ENCODE data around the gene GNE.
A peak's percentile ranks its signal among the peaks of the same experiment; 100 is the strongest.
"Not testable (repeated sequence)": the region's sequence is repeated elsewhere in the genome, so short reads cannot be mapped to it uniquely, and the experiment has no call there.

The GNE gene

DNA sequence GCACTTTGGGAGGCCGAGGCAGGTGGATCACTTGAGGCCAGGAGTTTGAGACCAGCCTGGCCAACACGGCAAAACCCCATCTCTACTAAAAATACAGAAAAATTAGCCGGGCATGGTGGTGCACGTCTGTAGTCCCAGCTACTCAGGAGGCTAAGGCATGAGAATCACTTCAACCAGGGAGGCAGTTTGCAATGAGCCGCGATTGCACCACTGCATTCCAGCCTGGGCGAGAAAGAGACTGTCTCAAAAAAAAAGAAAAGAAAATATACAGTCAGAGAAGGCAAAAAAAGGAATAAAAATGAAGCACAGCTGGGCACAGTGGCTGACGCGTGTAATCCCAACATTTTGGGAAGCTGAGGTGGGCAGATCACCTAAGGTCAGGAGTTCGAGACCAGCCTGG is 81.8 kb downstream of the GNE start:
- DNase-seq: peak; percentile 65 to 77
- not testable (repeated sequence) for H3K27me3 ChIP-seq (ENCODE audit: insufficient read depth, low read length); H4K8ac ChIP-seq (ENCODE audit: low read depth, low read length); H3K18ac ChIP-seq (ENCODE audit: low read length); H4K12ac ChIP-seq (ENCODE audit: low read depth, low read length); H3K14ac ChIP-seq (ENCODE audit: low read length); H3K9me3 ChIP-seq (ENCODE audit: insufficient read depth, low read depth, low read length); H3K79me2 ChIP-seq (ENCODE audit: control insufficient read depth, insufficient read depth, low read length, poor library complexity); H3K4ac ChIP-seq (ENCODE audit: low read depth, low read length); H3K4me1 ChIP-seq (ENCODE audit: control insufficient read depth in 1 of 2, insufficient read depth in 2 of 2, low read length in 2 of 2); H4K91ac ChIP-seq (ENCODE audit: low read depth, low read length); H2AFZ ChIP-seq (ENCODE audit: insufficient read depth, low read length, poor library complexity); H3K4me2 ChIP-seq (ENCODE audit: low read length); H3K79me1 ChIP-seq (ENCODE audit: low read length); H2BK5ac ChIP-seq (ENCODE audit: low read depth, low read length, poor library complexity); H3K27ac ChIP-seq (ENCODE audit: low read depth, low read length); H3K9ac ChIP-seq (ENCODE audit: low read length); H3K36me3 ChIP-seq (ENCODE audit: control insufficient read depth in 1 of 2, insufficient read depth in 2 of 2, low read length in 2 of 2); H2AK5ac ChIP-seq (ENCODE audit: low read length); H2BK120ac ChIP-seq (ENCODE audit: insufficient read depth, low read length, poor library complexity); H3K23ac ChIP-seq (ENCODE audit: low read length); H2BK12ac ChIP-seq (ENCODE audit: low read length); H3K4me3 ChIP-seq (ENCODE audit: low read depth, low read length)
- no CpG with 5 or more reads among the region's 10 CpGs for WGBS (ENCODE audit: extremely low coverage, insufficient coverage, insufficient read length)

GRCh38 chr9:36175209-36175608 is 83.0 kb downstream of the GNE start:
- not testable (repeated sequence) for H2BK120ac ChIP-seq (ENCODE audit: insufficient read depth, low read length, poor library complexity); H2BK12ac ChIP-seq (ENCODE audit: low read length); H3K4me3 ChIP-seq (ENCODE audit: low read depth, low read length); H2AK5ac ChIP-seq (ENCODE audit: low read length); H3K79me2 ChIP-seq (ENCODE audit: control insufficient read depth, insufficient read depth, low read length, poor library complexity); H4K8ac ChIP-seq (ENCODE audit: low read depth, low read length); H2AFZ ChIP-seq (ENCODE audit: insufficient read depth, low read length, poor library complexity); H3K14ac ChIP-seq (ENCODE audit: low read length); H3K79me1 ChIP-seq (ENCODE audit: low read length); H3K9ac ChIP-seq (ENCODE audit: low read length); H3K18ac ChIP-seq (ENCODE audit: low read length); H3K4me1 ChIP-seq (ENCODE audit: control insufficient read depth in 1 of 2, insufficient read depth in 2 of 2, low read length in 2 of 2); H4K12ac ChIP-seq (ENCODE audit: low read depth, low read length); H3K27me3 ChIP-seq (ENCODE audit: insufficient read depth, low read length); H3K36me3 ChIP-seq (ENCODE audit: control insufficient read depth in 1 of 2, insufficient read depth in 2 of 2, low read length in 2 of 2); H3K4me2 ChIP-seq (ENCODE audit: low read length); H4K91ac ChIP-seq (ENCODE audit: low read depth, low read length); H3K4ac ChIP-seq (ENCODE audit: low read depth, low read length); H3K9me3 ChIP-seq (ENCODE audit: insufficient read depth, low read depth, low read length); H3K23ac ChIP-seq (ENCODE audit: low read length)
- no CpG with 5 or more reads among the region's 3 CpGs for WGBS (ENCODE audit: extremely low coverage, insufficient coverage, insufficient read length)
- peak overlapping the region; percentile 22 for H2BK5ac ChIP-seq (ENCODE audit: low read depth, low read length, poor library complexity)
- H3K27ac ChIP-seq (ENCODE audit: low read depth, low read length): peak overlapping the region; percentile 78
- peak; percentile 31 to 79 for DNase-seq

GRCh38 chr9:36174731-36175130 is 83.5 kb downstream of the GNE start:
- Histone ChIP-seq H3K18ac (ENCODE audit: low read length) (no peak overlapping the region), H3K14ac (ENCODE audit: low read length) (no peak overlapping the region), H4K12ac (ENCODE audit: low read depth, low read length) (no peak overlapping the region), H2BK5ac (ENCODE audit: low read depth, low read length, poor library complexity) (peak overlapping the region; percentile 22), H3K9ac (ENCODE audit: low read length) (no peak overlapping the region), H2BK12ac (ENCODE audit: low read length) (no peak overlapping the region), H3K36me3 (ENCODE audit: control insufficient read depth in 1 of 2, insufficient read depth in 2 of 2, low read length in 2 of 2) (no peaks in the 10 kb centered on the region), H4K91ac (ENCODE audit: low read depth, low read length) (no peak overlapping the region), H4K8ac (ENCODE audit: low read depth, low read length) (no peak overlapping the region), H3K4me1 (ENCODE audit: control insufficient read depth in 1 of 2, insufficient read depth in 2 of 2, low read length in 2 of 2) (peaks cover 6 to 7% of the 10 kb centered on the region in 2 experiments), H3K27ac (ENCODE audit: low read depth, low read length) (peak overlapping the region; percentile 78), H3K4me2 (ENCODE audit: low read length) (no peak overlapping the region), H2BK120ac (ENCODE audit: insufficient read depth, low read length, poor library complexity) (no peak overlapping the region), H3K79me1 (ENCODE audit: low read length) (peaks cover 5% of the 10 kb centered on the region), H3K4me3 (ENCODE audit: low read depth, low read length) (no peak overlapping the region), H2AFZ (ENCODE audit: insufficient read depth, low read length, poor library complexity) (no peak overlapping the region), H3K79me2 (ENCODE audit: control insufficient read depth, insufficient read depth, low read length, poor library complexity) (peaks cover 1% of the 10 kb centered on the region), H3K9me3 (ENCODE audit: insufficient read depth, low read depth, low read length) (no peaks in the 10 kb centered on the region), H2AK5ac (ENCODE audit: low read length) (no peak overlapping the region), H3K23ac (ENCODE audit: low read length) (no peak overlapping the region), H3K4ac (ENCODE audit: low read depth, low read length) (no peak overlapping the region), H3K27me3 (ENCODE audit: insufficient read depth, low read length) (no peaks in the 10 kb centered on the region)
- DNase-seq: peak; percentile 89 to 95
- WGBS (ENCODE audit: extremely low coverage, insufficient coverage, insufficient read length): no CpG with 5 or more reads among the region's 3 CpGs

DNA sequence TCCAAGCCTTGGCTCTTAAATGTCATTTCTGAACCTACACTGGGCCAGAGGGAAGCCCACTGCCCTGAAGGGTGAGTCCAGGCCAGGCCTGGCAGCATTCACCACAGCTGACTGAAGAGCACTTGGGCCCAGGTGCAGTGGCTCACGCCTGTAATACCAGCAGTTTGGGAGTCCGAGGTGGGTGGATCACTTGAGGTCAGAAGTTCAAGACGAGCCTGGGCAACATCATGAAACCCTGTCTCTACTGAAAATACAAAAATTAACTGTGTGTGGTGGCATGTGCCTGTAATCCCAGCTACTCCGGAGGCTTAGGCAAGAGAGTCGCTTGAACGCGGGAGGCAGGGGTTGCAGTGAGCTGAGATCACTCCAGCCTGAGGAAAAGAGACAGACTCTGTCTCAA is 84.0 kb downstream of the GNE start:
- H2AK5ac ChIP-seq (ENCODE audit: low read length): no peak overlapping the region
- no peaks in the 10 kb centered on the region for H3K27me3 ChIP-seq (ENCODE audit: insufficient read depth, low read length)
- peak overlapping the region; percentile 15 for H2BK12ac ChIP-seq (ENCODE audit: low read length)
- H3K18ac ChIP-seq (ENCODE audit: low read length): no peak overlapping the region
- H3K4me3 ChIP-seq (ENCODE audit: low read depth, low read length): no peak overlapping the region
- peak in 1 of 2 donors; percentile 55 for DNase-seq
- H3K4ac ChIP-seq (ENCODE audit: low read depth, low read length): no peak overlapping the region
- H4K91ac ChIP-seq (ENCODE audit: low read depth, low read length): peak overlapping the region; percentile 66
- WGBS (ENCODE audit: extremely low coverage, insufficient coverage, insufficient read length): no CpG with 5 or more reads among the region's 7 CpGs
- no peak overlapping the region for H3K4me2 ChIP-seq (ENCODE audit: low read length)
- H3K4me1 ChIP-seq (ENCODE audit: control insufficient read depth in 1 of 2, insufficient read depth in 2 of 2, low read length in 2 of 2): peaks cover 6 to 7% of the 10 kb centered on the region in 2 experiments
- H4K8ac ChIP-seq (ENCODE audit: low read depth, low read length): no peak overlapping the region
- H4K12ac ChIP-seq (ENCODE audit: low read depth, low read length): no peak overlapping the region
- H3K79me1 ChIP-seq (ENCODE audit: low read length): peaks cover 5% of the 10 kb centered on the region
- no peak overlapping the region for H3K9ac ChIP-seq (ENCODE audit: low read length)
- no peak overlapping the region for H3K14ac ChIP-seq (ENCODE audit: low read length)
- peak overlapping the region; percentile 56 for H3K27ac ChIP-seq (ENCODE audit: low read depth, low read length)
- no peaks in the 10 kb centered on the region for H3K36me3 ChIP-seq (ENCODE audit: control insufficient read depth in 1 of 2, insufficient read depth in 2 of 2, low read length in 2 of 2)
- H3K23ac ChIP-seq (ENCODE audit: low read length): no peak overlapping the region
- peak overlapping the region; percentile 21 for H2BK5ac ChIP-seq (ENCODE audit: low read depth, low read length, poor library complexity)
- no peak overlapping the region for H2AFZ ChIP-seq (ENCODE audit: insufficient read depth, low read length, poor library complexity)
- H3K9me3 ChIP-seq (ENCODE audit: insufficient read depth, low read depth, low read length): no peaks in the 10 kb centered on the region
- peaks cover 1% of the 10 kb centered on the region for H3K79me2 ChIP-seq (ENCODE audit: control insufficient read depth, insufficient read depth, low read length, poor library complexity)
- H2BK120ac ChIP-seq (ENCODE audit: insufficient read depth, low read length, poor library complexity): peak overlapping the region; percentile 60

Measured in trophoblast cell (in vitro differentiated cells and primary cell).